ENCODE measurements around the gene SLC6A1.

DNA sequence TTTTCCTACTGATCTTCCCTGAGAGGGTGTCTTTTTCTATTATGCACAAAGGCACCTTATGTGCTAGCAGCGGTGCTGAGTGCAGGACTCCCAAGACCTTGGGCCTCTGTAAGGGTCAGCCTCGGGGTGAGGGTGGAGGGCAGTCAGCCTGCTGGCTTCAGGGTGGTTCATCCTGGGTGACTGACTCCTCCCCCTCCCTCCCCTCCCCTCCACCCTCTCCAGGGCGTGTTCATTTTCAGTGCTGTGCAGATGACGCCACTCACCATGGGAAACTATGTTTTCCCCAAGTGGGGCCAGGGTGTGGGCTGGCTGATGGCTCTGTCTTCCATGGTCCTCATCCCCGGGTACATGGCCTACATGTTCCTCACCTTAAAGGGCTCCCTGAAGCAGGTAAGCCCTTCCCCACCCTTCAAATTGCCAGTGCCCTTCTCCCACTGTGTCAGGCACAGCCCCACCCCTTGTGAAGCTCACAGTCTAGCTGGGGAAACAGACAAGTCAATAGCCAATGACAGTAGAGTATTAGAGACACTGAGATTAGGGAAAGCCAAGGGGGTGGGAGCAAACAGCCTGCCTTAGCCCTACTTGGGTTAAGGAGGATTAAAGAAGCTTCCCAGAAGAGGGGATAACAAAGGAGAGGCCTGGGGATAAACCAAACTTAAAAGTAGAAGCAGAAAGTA lies 41.9 kb downstream of the SLC6A1 start:
- TF ChIP-seq CTCF (conservative IDR thresholded peaks at IDR 0.05; ENCODE audit: low read depth, low read length) (no peak), RAD21 (IDR thresholded peaks at IDR 0.05; ENCODE audit: low read length) (no peak), SMC3 (IDR thresholded peaks at IDR 0.05; ENCODE audit: low read depth, low read length) (no peak)
- TF ChIP-seq, protein P1, sequence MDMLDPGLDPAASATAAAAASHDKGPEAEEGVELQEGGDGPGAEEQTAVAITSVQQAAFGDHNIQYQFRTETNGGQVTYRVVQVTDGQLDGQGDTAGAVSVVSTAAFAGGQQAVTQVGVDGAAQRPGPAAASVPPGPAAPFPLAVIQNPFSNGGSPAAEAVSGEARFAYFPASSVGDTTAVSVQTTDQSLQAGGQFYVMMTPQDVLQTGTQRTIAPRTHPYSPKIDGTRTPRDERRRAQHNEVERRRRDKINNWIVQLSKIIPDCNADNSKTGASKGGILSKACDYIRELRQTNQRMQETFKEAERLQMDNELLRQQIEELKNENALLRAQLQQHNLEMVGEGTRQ (IDR thresholded peaks at IDR 0.05; ENCODE audit: low read depth, low read length): no peak

Data from IMR-90 (cell line).